GM19239 (cell line): Measurements from ENCODE around the gene SURF1.
"Not testable (repeated sequence)": the region's sequence is repeated elsewhere in the genome, so short reads cannot be mapped to it uniquely, and the experiment has no call there.

Source experiments
- DNase-seq: peaks from one replicate; pipeline ENCODE4 v3.0.0; 2011; ENCODE audit warnings: low spot score; ENCODE audit not compliant: insufficient read length
- FAIRE-seq: peaks from 2 replicates; lab custom pipeline; 2011; peaks lifted over from hg19 to GRCh38; lab: Jason Lieb, UNC

Gene SURF1

GRCh38 chr9:133329306-133330156 lies 26.8 kb downstream of the SURF1 start:
- FAIRE-seq, DNase-seq: not testable (repeated sequence)

GRCh38 chr9:133327834-133328484 lies 28.3 kb downstream of the SURF1 start:
- no peak for FAIRE-seq
- DNase-seq: no peak

- DNase-seq, FAIRE-seq: not testable (repeated sequence)
These were observed 29.3 kb downstream of the SURF1 start for GRCh38 chr9:133327021-133327420.

GRCh38 chr9:133323991-133324703 lies 32.1 kb downstream of the SURF1 start:
- DNase-seq (no peak), FAIRE-seq (no peak)

- DNase-seq: no peak
- no peak for FAIRE-seq
These were observed 33.1 kb downstream of the SURF1 start for GRCh38 chr9:133323211-133323610.

GRCh38 chr9:133322701-133323100 lies 33.6 kb downstream of the SURF1 start:
- FAIRE-seq (no peak), DNase-seq (no peak)

GRCh38 chr9:133321411-133321935 lies 34.8 kb downstream of the SURF1 start:
- FAIRE-seq: no peak
- no peak for DNase-seq

GRCh38 chr9:133320421-133320881 lies 35.8 kb downstream of the SURF1 start:
- no peak for FAIRE-seq
- no peak for DNase-seq

- not testable (repeated sequence) for DNase-seq, FAIRE-seq
These were observed 38.7 kb downstream of the SURF1 start for GRCh38 chr9:133317551-133317950.

GRCh38 chr9:133315997-133316396 lies 40.3 kb downstream of the SURF1 start:
- DNase-seq (no peak), FAIRE-seq (no peak)

- FAIRE-seq: no peak
These were observed 46.7 kb downstream of the SURF1 start for GRCh38 chr9:133309608-133310007.

GRCh38 chr9:133307301-133307700 lies 49.0 kb downstream of the SURF1 start:
- FAIRE-seq (no peak), DNase-seq (no peak)

More at GRCh38 chr9:133309608-133310007, 46.7 kb downstream of the SURF1 start:
- DNase-seq: no peak

- no peak for FAIRE-seq
- DNase-seq: no peak
These were observed 49.8 kb downstream of the SURF1 start for GRCh38 chr9:133306242-133307204.

GRCh38 chr9:133305731-133306130 lies 50.6 kb downstream of the SURF1 start:
- FAIRE-seq (no peak), DNase-seq (no peak)

- FAIRE-seq: no peak
- DNase-seq: no peak
These were observed 51.6 kb downstream of the SURF1 start for GRCh38 chr9:133304477-133305377.

GRCh38 chr9:133304158-133304470 lies 52.2 kb downstream of the SURF1 start:
- DNase-seq (no peak), FAIRE-seq (no peak)

GRCh38 chr9:133303266-133304157 lies 52.8 kb downstream of the SURF1 start:
- no peak for DNase-seq
- no peak for FAIRE-seq
